DMS 273 treated with DMSO at 0.1 percent for 48 hours (cell line): ENCODE data around the gene CYP19A1.

ENCODE experiments used
- DNase-seq: peaks from one replicate; lab custom pipeline; 2025; lab: John Stamatoyannopoulos, UW

CYP19A1 gene

GRCh38 chr15:51325167-51325566, 13.2 kb downstream of the CYP19A1 start:
- no peak for DNase-seq

- DNase-seq = no peak
Observed at GRCh38 chr15:51323749-51324148, 14.6 kb downstream of the CYP19A1 start.

GRCh38 chr15:51322621-51323296, 15.6 kb downstream of the CYP19A1 start:
- no peak for DNase-seq

- DNase-seq = no peak
Observed at GRCh38 chr15:51321316-51321715, 17.1 kb downstream of the CYP19A1 start.

GRCh38 chr15:51320843-51321242, 17.6 kb downstream of the CYP19A1 start:
- no peak for DNase-seq

GRCh38 chr15:51319539-51319938, 18.9 kb downstream of the CYP19A1 start:
- DNase-seq = no peak

- no peak for DNase-seq
Observed at GRCh38 chr15:51318382-51319150, 19.8 kb downstream of the CYP19A1 start.

- no peak for DNase-seq
Observed at GRCh38 chr15:51316636-51317035, 21.8 kb downstream of the CYP19A1 start.

GRCh38 chr15:51315726-51316125, 22.7 kb downstream of the CYP19A1 start:
- DNase-seq = no peak

GRCh38 chr15:51314391-51315337, 23.7 kb downstream of the CYP19A1 start:
- DNase-seq = no peak

GRCh38 chr15:51313644-51314280, 24.6 kb downstream of the CYP19A1 start:
- DNase-seq = no peak

GRCh38 chr15:51313074-51313393, 25.4 kb downstream of the CYP19A1 start:
- DNase-seq = no peak

GRCh38 chr15:51312166-51313073, 26.0 kb downstream of the CYP19A1 start:
- DNase-seq = no peak

GRCh38 chr15:51311510-51311909, 26.9 kb downstream of the CYP19A1 start:
- DNase-seq = no peak

- DNase-seq = no peak
Observed at GRCh38 chr15:51310064-51310463, 28.3 kb downstream of the CYP19A1 start.

- DNase-seq = no peak
Observed at GRCh38 chr15:51307811-51308210, 30.6 kb downstream of the CYP19A1 start.

GRCh38 chr15:51307325-51307724, 31.1 kb downstream of the CYP19A1 start:
- DNase-seq = no peak

GRCh38 chr15:51303462-51303980, 34.9 kb downstream of the CYP19A1 start:
- DNase-seq = no peak

- no peak for DNase-seq
Observed at GRCh38 chr15:51302480-51302879, 35.9 kb downstream of the CYP19A1 start.

- DNase-seq = no peak
Observed at GRCh38 chr15:51299187-51300015, 39.0 kb downstream of the CYP19A1 start.
